HepG2 (cell line): ENCODE results near the gene CDC42SE1. TPM values are rescaled to one million over a fixed set of nuclear protein-coding genes. Genes with fewer than 3 reads are reported as not detected.
"Not testable (repeated sequence)": the region's sequence is repeated elsewhere in the genome, so short reads cannot be mapped to it uniquely, and the experiment has no call there.

Source experiments
- ATAC-seq: fragments of 200-7000 bp; cut with Tn5 transposase; 3 replicates; pipeline ENCODE4 v1.9.1; 2020; ENCODE audit warnings: mild to moderate bottlenecking, moderate library complexity
- BruUV-seq: library from RNA; stranded (reverse); fragments of 400-500 nt; replicated peaks from 2 replicates; lab custom pipeline; 2021; lab: Mats Ljungman, UMichigan
- CTCF ChIA-PET: fragments of 300-600 bp; formaldehyde crosslinking; extraction: SDS; loops from one replicate; lab custom pipeline; 2021; ENCODE audit warnings: low total read pairs, inconsistent platforms, low intra/inter-chr PET ratio; lab: Yijun Ruan, JAX
- POLR2A ChIA-PET: fragments of 350-600 bp; sonication (Branson Sonifier 250); formaldehyde crosslinking; loops from one replicate; lab custom pipeline; 2020; ENCODE audit warnings: antibody characterized with exemption, inconsistent platforms; lab: Yijun Ruan, JAX
- DNase-seq: peaks from one replicate; pipeline ENCODE4 v3.0.0-alpha.2; 2015; ENCODE audit warnings: low spot score
- FAIRE-seq: peaks from 3 replicates; lab custom pipeline; 2011; peaks lifted over from hg19 to GRCh38; lab: Jason Lieb, UNC
- H2AFZ ChIP-seq: one replicate; pipeline ENCODE4 v1.6.1; 2011; ENCODE audit warnings: low read length, inconsistent platforms
- H3K27ac ChIP-seq: fragments of 300-600 bp; 3 replicates; pipeline ENCODE4 v1.8.0; 2011; ENCODE audit warnings: mixed run types, mild to moderate bottlenecking, mixed read lengths, low read length, inconsistent platforms; ENCODE audit not compliant: insufficient read depth; ENCODE audit errors: extremely low read length
- H3K27me3 ChIP-seq, 2 experiments: fragments of 200-600 bp in 1 of 2; 2 replicates in 1 of 2; 3 replicates in 1 of 2; pipeline versions ENCODE4 v1.6.0 to v1.8.0; 2011; ENCODE audit warnings: low read length in 2 of 2, mild to moderate bottlenecking in 2 of 2, moderate library complexity in 2 of 2, inconsistent platforms in 1 of 2; ENCODE audit not compliant: insufficient read depth in 2 of 2, control insufficient read depth in 1 of 2
- H3K36me3 ChIP-seq, 2 experiments: fragments of 200-600 bp in 1 of 2; replicated peaks in 1 of 2; 2 replicates in 1 of 2; 3 replicates in 1 of 2; pipeline versions ENCODE4 v1.5.1 to v1.8.0; 2011; ENCODE audit warnings: low read length in 2 of 2, inconsistent platforms in 1 of 2; ENCODE audit not compliant: insufficient read depth in 2 of 2, control insufficient read depth in 1 of 2
- H3K4me1 ChIP-seq: 2 replicates; pipeline ENCODE4 v1.5.1; 2012; ENCODE audit warnings: low read length, inconsistent platforms; ENCODE audit not compliant: insufficient read depth
- H3K4me2 ChIP-seq: 2 replicates; pipeline ENCODE4 v1.6.0; 2011; ENCODE audit warnings: low read depth, low read length, inconsistent platforms
- H3K4me3 ChIP-seq, 3 experiments: fragments of 200-600 bp in 1 of 3; sonication (generic), shearing (Covaris generic) in 1 of 3; replicated peaks in 1 of 3; 2 replicates each; pipeline ENCODE4 v1.5.1; 2011 to 2016; ENCODE audit warnings: low read length in 3 of 3, inconsistent platforms in 2 of 3, low read depth in 2 of 3, mild to moderate bottlenecking in 2 of 3, control low read depth in 1 of 3, mixed read lengths in 1 of 3; ENCODE audit not compliant: insufficient read depth in 1 of 3
- H3K79me2 ChIP-seq: one replicate; pipeline ENCODE4 v1.6.1; 2011; ENCODE audit warnings: low read length, inconsistent platforms; ENCODE audit not compliant: insufficient read depth
- H3K9ac ChIP-seq: 2 replicates; pipeline ENCODE4 v1.6.0; 2011; ENCODE audit warnings: mild to moderate bottlenecking, low read depth, low read length, inconsistent platforms; ENCODE audit not compliant: insufficient read depth
- H3K9me3 ChIP-seq: 2 replicates; pipeline ENCODE4 v1.5.1; 2012; ENCODE audit warnings: mild to moderate bottlenecking, low read length
- H4K20me1 ChIP-seq: 2 replicates; pipeline ENCODE4 v1.6.0; 2011; ENCODE audit warnings: inconsistent platforms, mild to moderate bottlenecking, low read length, moderate library complexity; ENCODE audit not compliant: insufficient read depth
- MAFG ChIP-seq: sonication (generic); formaldehyde crosslinking; IDR thresholded peaks from 2 replicates; pipeline ENCODE4 v1.5.1; 2020; ENCODE audit warnings: mild to moderate bottlenecking, missing genetic modification reagents
- ZNF121 ChIP-seq: sonication (generic); formaldehyde crosslinking; IDR thresholded peaks from 2 replicates; pipeline ENCODE4 v1.5.0; 2020; ENCODE audit warnings: mild to moderate bottlenecking, missing genetic modification reagents
- WGBS: methylation state at CpG from one replicate; pipeline ENCODE4 v1.1.6; 2017; ENCODE audit warnings: low lambda C conversion rate; 5-methylcytosine and 5-hydroxymethylcytosine counted together
- in situ Hi-C: cut with HindIII; loops from 2 replicates; pipeline ENCODE4 v1.10.0; 2017; ENCODE audit warnings: low pct_unique_long_range_greater_than_20kb; ENCODE audit not compliant: extremely low pct_ligation_motif_present
- intact Hi-C: fragments of 100-400 bp; cut with micrococcal nuclease; formaldehyde crosslinking; loops from one replicate; pipeline ENCODE4 v1.10.0; 2022; ENCODE audit not compliant: unreplicated experiment
- polyA plus RNA-seq, 8 experiments: library from polyadenylated mRNA; depleted of rRNA in 3 of 8; stranded (reverse) in 7 of 8; unstranded in 1 of 8; fragments of >200 nt; fragmentation: Illumina TruSeq in 4 of 8; extraction: Trizol in 4 of 8; gene quantifications; 2 replicates each; pipeline versions ENCODE4 v1.2.1 to v1.2.3, GENCODE V29; 2011 to 2016; ENCODE audit warnings: low read depth in 4 of 8, missing spikeins in 1 of 8, mixed read lengths in 1 of 8; ENCODE audit not compliant: insufficient read depth in 1 of 8
- total RNA-seq, 5 experiments: library from RNA; depleted of rRNA; stranded (reverse); fragments of >200 nt; fragmentation: Illumina TruSeq; extraction: Trizol; gene quantifications; 2 replicates each; pipeline ENCODE4 v1.2.3, GENCODE V29; 2016; ENCODE audit warnings: low read depth in 1 of 5

The CDC42SE1 gene
- total and polyA plus RNA-seq, 2 of the 13 experiments (the other 11 are each of a cell fraction or from before 2014, with no cell fraction given) = 17.6 to 17.9 TPM

DNA sequence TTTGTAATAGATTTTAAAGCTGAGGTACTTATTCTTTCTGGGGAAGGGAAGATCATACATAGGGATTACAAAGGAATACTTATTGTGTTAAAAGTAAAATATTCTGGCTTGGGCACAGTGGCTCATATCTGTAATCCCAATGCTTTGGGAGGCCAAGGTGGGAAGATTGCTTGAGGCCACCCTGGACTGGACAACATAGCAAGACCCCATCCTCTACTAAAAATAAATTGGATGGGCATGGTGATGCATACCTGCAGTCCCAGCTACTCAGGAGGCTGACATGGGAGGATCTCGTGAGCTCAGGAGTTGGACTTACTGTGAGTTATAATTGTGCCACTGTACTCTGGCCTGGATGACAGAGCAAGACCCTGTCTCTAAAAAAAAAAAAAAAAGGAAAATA is 38.7 kb upstream of the CDC42SE1 start:
- H3K9ac ChIP-seq = no peak overlapping the region
- intact Hi-C loops (no loop called here), in situ Hi-C loops (loop anchor here (5.0 kb wide), 1 partner anchor 59 kb away; the partner anchor contains the start of gene TNFAIP8L2)
- H3K4me1 ChIP-seq = no peaks in the 10 kb centered on the region
- H3K27me3 ChIP-seq = no peaks in the 10 kb centered on the region; a peak in 1 of 5 replicates
- no peak for FAIRE-seq
- H3K79me2 ChIP-seq = no peaks in the 10 kb centered on the region
- no peaks in the 10 kb centered on the region for H4K20me1 ChIP-seq
- no peak overlapping the region for H2AFZ ChIP-seq
- no peaks in the 10 kb centered on the region for H3K36me3 ChIP-seq
- no TSS peak for BruUV-seq
- CTCF ChIA-PET = interaction anchor here (2.4 kb wide), 1 partner anchor 57 kb away, joined by 45 read pairs; the partner anchor contains the start of gene TNFAIP8L2
- no peak for TF ChIP-seq MAFG (CRISPR knock-in tag)
- TF ChIP-seq ZNF121 (CRISPR knock-in tag) = peak; percentile 78
- TF ChIP-seq, all 625 proteins: peak for 1
- Histone ChIP-seq H3K27ac (no peak overlapping the region), H3K4me2 (no peak overlapping the region), H3K4me3 (no peak overlapping the region), H3K9me3 (no peaks in the 10 kb centered on the region)
- no peak for ATAC-seq
- DNase-seq = no peak
- POLR2A ChIA-PET = no interaction called here
- WGBS = 19% methylated on average over 1 of the region's 1 CpG

DNA sequence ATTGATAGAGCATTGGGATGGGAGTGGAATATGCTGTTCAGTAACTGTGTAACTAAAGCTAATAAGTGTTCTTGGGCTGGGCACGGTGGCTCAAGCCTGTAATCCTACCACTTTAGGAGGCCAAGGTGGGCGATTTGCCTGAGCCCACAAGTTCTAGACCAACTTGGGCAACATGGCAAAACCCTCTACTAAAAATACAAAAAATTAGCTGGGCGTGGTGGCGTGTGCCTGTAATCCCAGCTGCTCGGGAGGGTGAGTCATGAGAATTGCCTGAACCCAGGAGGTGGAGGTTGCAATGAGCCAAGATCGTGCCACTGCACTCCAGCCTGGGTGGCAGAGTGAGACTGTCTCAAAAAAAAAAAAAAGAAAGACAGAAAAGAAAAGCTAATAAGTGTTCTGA is 38.0 kb upstream of the CDC42SE1 start:
- H3K27me3 ChIP-seq, H3K9ac ChIP-seq, DNase-seq, H3K9me3 ChIP-seq, H3K4me3 ChIP-seq, H3K36me3 ChIP-seq, POLR2A ChIA-PET, H3K79me2 ChIP-seq, FAIRE-seq, H3K4me2 ChIP-seq, H2AFZ ChIP-seq, H4K20me1 ChIP-seq, ATAC-seq, intact Hi-C loops, H3K27ac ChIP-seq, H3K4me1 ChIP-seq, BruUV-seq, CTCF ChIA-PET: not testable (repeated sequence)
- WGBS = 40% methylated on average over 6 of the region's 6 CpGs
- in situ Hi-C loops = loop anchor here (5.0 kb wide), 1 partner anchor 60 kb away; the partner anchor contains the start of gene TNFAIP8L2
